Vagina (tissue), 2 donors: Measurements from ENCODE around the gene PTTG1IP.

Experiments used
- POLR2A ChIP-seq, 2 donors: fragments of 450-650 bp; IDR thresholded peaks; one replicate each; pipeline ENCODE4 v1.6.1; 2017; ENCODE audit warnings: antibody characterized with exemption in 2 of 2, mild to moderate bottlenecking in 2 of 2, moderate library complexity in 2 of 2
- POLR2AphosphoS5 ChIP-seq, 2 donors: sonication (generic); formaldehyde crosslinking; IDR thresholded peaks; one replicate each; pipeline ENCODE4 v1.9.0; 2017; ENCODE audit warnings: antibody characterized with exemption in 2 of 2, mild to moderate bottlenecking in 2 of 2, low read depth in 1 of 2; ENCODE audit not compliant: insufficient read depth in 1 of 2
- TF ChIP-seq, protein P1 (sequence below), 3 experiments: fragments of 450-650 bp in 2 of 3; fragments of 200-600 bp in 1 of 3; sonication (generic) in 1 of 3; IDR thresholded peaks; one replicate each; pipeline ENCODE4 v1.5.1; 2017 to 2019; ENCODE audit warnings: antibody characterized with exemption in 3 of 3, mild to moderate bottlenecking in 2 of 3, moderate library complexity in 2 of 3

DNA sequence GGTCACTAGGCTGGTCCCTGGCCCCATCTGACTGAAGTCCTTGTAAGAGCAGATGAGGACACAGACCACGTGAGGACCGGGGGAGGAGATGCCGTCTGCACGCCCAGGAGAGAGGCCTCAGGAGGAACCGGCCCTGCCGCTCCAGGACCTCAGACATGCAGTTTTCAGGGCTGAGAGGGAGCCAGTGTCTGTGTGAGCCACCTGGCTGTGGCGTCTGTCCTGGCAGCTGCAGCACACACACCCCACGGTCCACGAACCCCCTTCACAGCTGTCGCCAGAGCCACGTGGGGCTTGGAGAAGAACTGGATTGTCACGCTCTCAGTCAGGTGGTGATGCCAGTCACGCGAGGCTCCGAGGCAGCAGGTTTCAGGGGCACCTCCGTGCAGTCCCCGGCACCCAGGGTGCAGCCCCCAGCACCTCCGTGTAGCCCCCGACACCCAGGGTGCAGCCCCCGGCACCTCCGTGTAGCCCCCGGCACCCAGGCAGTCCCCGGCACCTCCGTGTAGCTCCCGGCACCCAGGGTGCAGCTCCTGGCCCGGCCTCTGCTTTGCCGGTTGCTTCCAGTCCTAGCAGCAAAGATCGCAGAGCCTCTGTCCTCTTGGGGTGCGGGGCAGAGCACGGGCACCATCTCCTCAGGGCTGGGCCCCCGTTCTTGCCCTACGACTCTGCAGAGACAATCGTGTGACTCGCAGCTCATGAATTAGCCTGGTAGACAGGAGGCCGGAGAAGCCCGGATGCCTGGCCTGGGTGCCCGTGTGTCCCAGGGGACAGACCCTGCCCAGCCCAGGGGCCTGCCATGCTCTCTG is 36.6 kb downstream of the PTTG1IP start:
- TF ChIP-seq, protein P1, sequence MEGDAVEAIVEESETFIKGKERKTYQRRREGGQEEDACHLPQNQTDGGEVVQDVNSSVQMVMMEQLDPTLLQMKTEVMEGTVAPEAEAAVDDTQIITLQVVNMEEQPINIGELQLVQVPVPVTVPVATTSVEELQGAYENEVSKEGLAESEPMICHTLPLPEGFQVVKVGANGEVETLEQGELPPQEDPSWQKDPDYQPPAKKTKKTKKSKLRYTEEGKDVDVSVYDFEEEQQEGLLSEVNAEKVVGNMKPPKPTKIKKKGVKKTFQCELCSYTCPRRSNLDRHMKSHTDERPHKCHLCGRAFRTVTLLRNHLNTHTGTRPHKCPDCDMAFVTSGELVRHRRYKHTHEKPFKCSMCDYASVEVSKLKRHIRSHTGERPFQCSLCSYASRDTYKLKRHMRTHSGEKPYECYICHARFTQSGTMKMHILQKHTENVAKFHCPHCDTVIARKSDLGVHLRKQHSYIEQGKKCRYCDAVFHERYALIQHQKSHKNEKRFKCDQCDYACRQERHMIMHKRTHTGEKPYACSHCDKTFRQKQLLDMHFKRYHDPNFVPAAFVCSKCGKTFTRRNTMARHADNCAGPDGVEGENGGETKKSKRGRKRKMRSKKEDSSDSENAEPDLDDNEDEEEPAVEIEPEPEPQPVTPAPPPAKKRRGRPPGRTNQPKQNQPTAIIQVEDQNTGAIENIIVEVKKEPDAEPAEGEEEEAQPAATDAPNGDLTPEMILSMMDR (IDR thresholded peaks at IDR 0.05), result no peak
- TF ChIP-seq POLR2AphosphoS5 (IDR thresholded peaks at IDR 0.05; ENCODE audit: insufficient read depth in 1 of 2, low read depth in 1 of 2) (no peak), POLR2A (IDR thresholded peaks at IDR 0.05) (no peak)
